ENCODE measurements around the gene ZCCHC24. TPM values are rescaled to one million over a fixed set of nuclear protein-coding genes. Genes with fewer than 3 reads are reported as not detected.
A peak's percentile ranks its signal among the peaks of the same experiment; 100 is the strongest.
"Not testable (repeated sequence)": the region's sequence is repeated elsewhere in the genome, so short reads cannot be mapped to it uniquely, and the experiment has no call there.

ZCCHC24 gene
- total and polyA plus RNA-seq, 4 experiments from 2014 or later = 0.30 to 1.9 (median 1.2) TPM

DNA sequence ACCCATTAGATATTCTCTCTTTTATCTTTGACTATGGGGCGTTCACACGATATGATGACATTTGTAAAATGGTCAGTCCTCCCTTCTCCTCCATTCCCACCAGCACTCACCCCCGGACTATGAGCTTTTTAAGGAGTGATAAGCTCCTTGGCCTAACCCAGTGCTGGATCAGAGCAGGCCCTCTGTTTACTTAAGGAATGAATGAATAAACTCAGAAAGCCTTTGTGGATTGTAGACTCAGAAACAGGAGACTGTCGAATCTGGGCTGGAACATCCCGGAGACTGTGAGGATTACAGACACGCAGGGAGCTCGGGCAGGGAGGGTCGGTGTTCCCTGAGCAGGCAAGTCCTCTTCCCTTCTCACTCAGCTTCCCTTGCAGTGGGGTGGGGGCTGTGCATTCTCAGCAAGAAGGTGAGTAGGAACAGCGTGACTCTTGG is 6.8 kb upstream of the ZCCHC24 start:
- no peak overlapping the region for H3K4me3 Mint-ChIP-seq
- H3K27me3 Mint-ChIP-seq = no peaks in the 10 kb centered on the region
- H3K27ac Mint-ChIP-seq = peak overlapping the region in 1 of 7 donors; percentile 31
- Histone ChIP-seq H3K9me3 (ENCODE audit: control insufficient read depth in 1 of 2, low read length in 2 of 2) (no peaks in the 10 kb centered on the region), H3K4me1 (ENCODE audit: insufficient read depth, low read length) (no peaks in the 10 kb centered on the region), H3K27ac (ENCODE audit: low read depth, low read length) (no peak overlapping the region), H3K27me3 (ENCODE audit: insufficient read depth, low read length) (no peaks in the 10 kb centered on the region), H3K4me3 (ENCODE audit: low read length in 2 of 2) (no peak overlapping the region), H3K36me3 (ENCODE audit: insufficient read depth, low read length) (no peaks in the 10 kb centered on the region)
- no peaks in the 10 kb centered on the region for H3K36me3 Mint-ChIP-seq
- intact Hi-C loops (cut with micrococcal nuclease) = no loop called here
- CTCF ChIA-PET (ENCODE audit: partially characterized antibody) = interaction anchor here (1.1 kb wide), 2 partner anchors 15 to 77 kb away, joined by 3 read pairs; no protein-coding TSS in a partner anchor
- H3K9me3 Mint-ChIP-seq = no peaks in the 10 kb centered on the region
- H3K4me1 Mint-ChIP-seq = no peaks in the 10 kb centered on the region
- POLR2A ChIA-PET (ENCODE audit: partially characterized antibody) = no interaction called here
- DNase-seq = no peak

DNA sequence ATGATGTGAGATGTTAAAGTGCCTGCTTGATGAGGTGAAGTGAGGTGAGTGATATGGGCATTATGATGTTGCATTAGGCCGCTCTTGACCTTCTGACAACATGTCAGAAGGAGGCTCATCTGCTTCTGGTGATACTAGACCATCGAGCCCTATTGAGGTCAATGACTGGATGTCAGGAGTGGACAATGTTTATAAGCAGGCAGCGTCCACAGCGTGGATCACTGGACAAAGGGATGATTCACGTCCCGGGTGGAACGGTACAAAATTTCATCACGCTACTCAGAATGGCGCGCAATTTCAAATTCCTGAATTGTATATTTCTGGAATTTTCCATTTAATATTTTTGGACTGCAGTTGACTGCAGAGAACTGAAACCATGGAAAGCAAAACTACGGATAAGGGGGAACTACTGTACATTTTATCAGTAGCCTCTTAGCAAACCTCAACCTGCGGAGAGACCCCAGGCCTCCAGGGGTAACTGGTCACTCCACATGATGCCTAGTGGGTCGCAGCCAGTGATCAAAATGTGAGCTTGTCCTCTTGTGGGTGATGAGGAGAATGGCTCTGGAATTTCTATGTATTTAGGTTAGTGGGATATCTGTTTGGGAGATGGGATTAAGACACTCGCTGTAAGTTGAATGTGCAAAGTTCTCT is 5.7 kb upstream of the ZCCHC24 start:
- POLR2A ChIA-PET (ENCODE audit: partially characterized antibody) = no interaction called here
- H3K9me3 ChIP-seq (ENCODE audit: control insufficient read depth in 1 of 2, low read length in 2 of 2) = no peaks in the 10 kb centered on the region
- Mint-ChIP-seq H3K9me3 (no peaks in the 10 kb centered on the region), H3K4me1 (peaks cover 2 to 10% (median 6%) of the 10 kb centered on the region in 4 donors), H3K27me3 (no peaks in the 10 kb centered on the region), H3K27ac (no peak overlapping the region), H3K36me3 (no peaks in the 10 kb centered on the region), H3K4me3 (no peak overlapping the region)
- no peaks in the 10 kb centered on the region for H3K36me3 ChIP-seq (ENCODE audit: insufficient read depth, low read length)
- intact Hi-C loops (cut with micrococcal nuclease) = no loop called here
- H3K27me3 ChIP-seq (ENCODE audit: insufficient read depth, low read length) = no peaks in the 10 kb centered on the region
- peaks cover under 1% of the 10 kb centered on the region for H3K4me1 ChIP-seq (ENCODE audit: insufficient read depth, low read length)
- no peak overlapping the region for H3K27ac ChIP-seq (ENCODE audit: low read depth, low read length)
- no peak overlapping the region for H3K4me3 ChIP-seq (ENCODE audit: low read length in 2 of 2)
- DNase-seq = no peak
- CTCF ChIA-PET (ENCODE audit: partially characterized antibody) = no interaction called here

DNA sequence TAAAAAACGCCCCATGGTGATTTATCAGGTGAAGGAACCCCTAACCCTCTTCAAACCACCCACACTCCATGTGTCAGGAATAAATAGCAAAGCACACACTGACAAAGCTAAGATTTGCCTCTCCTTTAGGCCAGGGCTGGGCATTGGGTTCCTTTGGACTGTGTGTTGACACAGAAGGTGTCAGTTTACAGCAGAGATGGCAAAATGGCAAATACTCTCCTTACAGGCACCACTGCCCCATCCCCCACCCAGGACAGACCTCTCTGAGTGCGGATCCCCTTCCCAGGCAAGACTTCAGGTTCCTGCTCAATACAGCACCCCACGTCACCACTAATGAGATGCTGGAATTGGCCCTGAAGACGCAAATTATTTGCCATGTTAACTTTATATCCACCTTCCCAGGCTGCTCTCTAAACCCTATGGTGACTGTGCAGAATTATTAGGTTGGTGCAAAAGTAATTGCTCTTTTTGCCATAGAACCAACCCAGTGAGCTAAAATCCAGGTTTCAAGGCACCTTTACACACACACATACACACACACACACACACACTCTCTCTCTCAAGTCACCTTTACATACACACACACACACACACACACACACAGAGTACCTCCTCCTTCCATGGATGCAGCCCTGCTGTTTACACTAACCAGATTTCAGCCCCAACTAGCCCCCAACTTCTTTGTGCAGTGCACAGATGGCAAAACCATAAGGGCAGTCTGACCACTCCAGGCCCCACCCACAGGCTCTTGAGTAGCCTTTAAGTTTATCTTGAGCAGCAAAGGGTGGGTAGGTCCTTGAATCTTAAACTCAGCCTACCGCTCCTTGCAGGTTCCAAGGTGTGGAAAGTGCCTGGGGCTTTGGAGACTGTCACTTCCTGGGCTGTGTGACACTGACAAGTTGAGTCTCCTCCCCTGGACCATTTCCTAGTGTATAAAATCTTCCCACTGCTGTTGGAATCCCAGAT is 4.0 kb upstream of the ZCCHC24 start:
- Histone ChIP-seq H3K4me3 (ENCODE audit: low read length in 2 of 2) (no peak overlapping the region), H3K9me3 (ENCODE audit: control insufficient read depth in 1 of 2, low read length in 2 of 2) (no peaks in the 10 kb centered on the region), H3K27me3 (ENCODE audit: insufficient read depth, low read length) (no peaks in the 10 kb centered on the region), H3K4me1 (ENCODE audit: insufficient read depth, low read length) (peaks cover 7% of the 10 kb centered on the region), H3K36me3 (ENCODE audit: insufficient read depth, low read length) (no peaks in the 10 kb centered on the region), H3K27ac (ENCODE audit: low read depth, low read length) (no peak overlapping the region)
- Mint-ChIP-seq H3K4me1 (peaks cover 6 to 18% (median 10%) of the 10 kb centered on the region in 4 donors), H3K27me3 (no peaks in the 10 kb centered on the region), H3K9me3 (peaks cover 0 to 2% (median 0%) of the 10 kb centered on the region in 8 donors), H3K4me3 (peak overlapping the region in 1 of 8 donors; percentile 7), H3K27ac (peak overlapping the region in 3 of 7 donors; percentile 23 to 88 (median 26)), H3K36me3 (peaks cover 0 to under 1% of the 10 kb centered on the region in 2 donors)
- intact Hi-C loops (cut with micrococcal nuclease) = loop anchor here (5.0 to 10.0 kb wide), 5 partner anchors 127 to 1415 kb away; partner anchors contain the start of gene RPS24
- peak in 1 of 5 donors; percentile 31 for DNase-seq
- ChIA-PET POLR2A (ENCODE audit: partially characterized antibody) (no interaction called here), CTCF (ENCODE audit: partially characterized antibody) (no interaction called here)

DNA sequence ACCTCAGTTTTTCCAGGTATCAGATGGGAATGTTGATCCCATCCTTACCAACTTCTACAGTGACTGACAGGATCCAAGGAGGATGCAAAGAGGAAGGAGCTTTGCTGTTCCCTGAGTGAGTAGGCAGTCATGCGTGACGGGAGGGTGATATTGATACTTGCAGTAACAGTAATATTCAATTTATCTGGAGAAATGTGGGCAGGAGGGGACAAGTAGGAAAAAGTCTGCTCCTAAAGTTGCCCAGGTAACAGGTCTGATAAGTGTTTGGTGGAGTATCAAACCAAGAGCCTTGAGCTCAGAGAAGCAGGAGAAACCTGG is 3.3 kb upstream of the ZCCHC24 start:
- Histone ChIP-seq H3K9me3 (ENCODE audit: control insufficient read depth in 1 of 2, low read length in 2 of 2) (no peaks in the 10 kb centered on the region), H3K4me1 (ENCODE audit: insufficient read depth, low read length) (peaks cover 15% of the 10 kb centered on the region), H3K27ac (ENCODE audit: low read depth, low read length) (no peak overlapping the region), H3K36me3 (ENCODE audit: insufficient read depth, low read length) (no peaks in the 10 kb centered on the region), H3K27me3 (ENCODE audit: insufficient read depth, low read length) (no peaks in the 10 kb centered on the region), H3K4me3 (ENCODE audit: low read length in 2 of 2) (no peak overlapping the region)
- ChIA-PET POLR2A (ENCODE audit: partially characterized antibody) (no interaction called here), CTCF (ENCODE audit: partially characterized antibody) (no interaction called here)
- no peak overlapping the region for H3K4me3 Mint-ChIP-seq
- intact Hi-C loops (cut with micrococcal nuclease) = loop anchor here (5.0 to 10.0 kb wide), 5 partner anchors 126 to 1414 kb away; partner anchors contain the start of gene RPS24
- H3K27me3 Mint-ChIP-seq = no peaks in the 10 kb centered on the region
- no peak for DNase-seq
- H3K9me3 Mint-ChIP-seq = peaks cover 0 to 2% (median 0%) of the 10 kb centered on the region in 8 donors
- peaks cover 0 to 2% of the 10 kb centered on the region in 2 donors for H3K36me3 Mint-ChIP-seq
- peak overlapping the region in 2 of 7 donors; percentile 33 to 73 for H3K27ac Mint-ChIP-seq
- H3K4me1 Mint-ChIP-seq = peaks cover 14 to 26% (median 18%) of the 10 kb centered on the region in 4 donors

DNA sequence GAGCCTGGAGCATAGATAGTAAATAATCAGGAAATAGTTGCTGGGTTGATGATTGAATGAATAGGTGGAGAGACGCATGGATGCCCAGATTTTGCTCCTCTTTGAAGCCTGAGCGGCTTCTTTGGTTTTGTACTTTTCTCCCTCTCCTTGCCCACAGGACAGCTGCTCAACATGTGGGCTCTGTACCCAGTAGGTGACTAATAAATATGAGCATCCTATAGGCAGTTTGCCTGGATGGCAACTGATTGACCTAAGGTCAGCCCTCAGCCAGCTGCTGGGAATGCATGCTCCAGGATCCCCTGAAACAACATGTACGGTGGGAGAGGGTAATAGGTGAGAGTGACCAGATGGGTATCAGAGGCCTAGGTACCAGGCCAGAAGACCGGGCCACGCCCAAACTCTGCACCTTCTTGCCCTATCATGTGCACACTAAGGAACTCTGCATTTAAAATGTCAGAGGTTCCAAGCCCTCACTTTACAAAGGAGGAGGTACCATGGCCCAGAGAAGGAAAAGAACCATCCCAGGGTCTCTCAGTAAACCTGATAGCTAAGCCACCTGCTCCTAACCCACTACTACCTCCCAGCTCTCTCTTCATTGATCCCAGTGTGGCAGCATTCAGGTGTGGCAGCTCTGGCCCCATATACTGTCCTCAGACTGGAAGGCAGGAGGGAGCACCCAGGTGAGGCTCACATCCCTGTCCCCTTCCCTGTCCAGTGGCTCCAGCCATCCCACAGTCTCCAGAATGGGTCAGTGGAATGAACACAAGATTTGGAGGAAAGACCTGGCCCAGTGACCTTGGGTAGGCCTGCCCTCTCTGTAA is 2.7 kb upstream of the ZCCHC24 start:
- ChIA-PET CTCF (ENCODE audit: partially characterized antibody) (no interaction called here), POLR2A (ENCODE audit: partially characterized antibody) (no interaction called here)
- intact Hi-C loops (cut with micrococcal nuclease) = loop anchor here (5.0 to 10.0 kb wide), 5 partner anchors 126 to 1413 kb away; partner anchors contain the start of gene RPS24
- Mint-ChIP-seq H3K36me3 (peaks cover 0 to 2% of the 10 kb centered on the region in 2 donors), H3K4me3 (peak overlapping the region in 3 of 8 donors; percentile 29 to 36 (median 32)), H3K27ac (peak overlapping the region in 4 of 7 donors; percentile 33 to 85 (median 54)), H3K4me1 (peaks cover 17 to 32% (median 22%) of the 10 kb centered on the region in 4 donors), H3K27me3 (no peaks in the 10 kb centered on the region), H3K9me3 (peaks cover 0 to 2% (median 0%) of the 10 kb centered on the region in 8 donors)
- no peaks in the 10 kb centered on the region for H3K9me3 ChIP-seq (ENCODE audit: control insufficient read depth in 1 of 2, low read length in 2 of 2)
- H3K4me3 ChIP-seq (ENCODE audit: low read length in 2 of 2) = no peak overlapping the region
- H3K27me3 ChIP-seq (ENCODE audit: insufficient read depth, low read length) = no peaks in the 10 kb centered on the region
- peak in 1 of 5 donors; percentile 20 for DNase-seq
- peaks cover 21% of the 10 kb centered on the region for H3K4me1 ChIP-seq (ENCODE audit: insufficient read depth, low read length)
- H3K27ac ChIP-seq (ENCODE audit: low read depth, low read length) = no peak overlapping the region
- no peaks in the 10 kb centered on the region for H3K36me3 ChIP-seq (ENCODE audit: insufficient read depth, low read length)

DNA sequence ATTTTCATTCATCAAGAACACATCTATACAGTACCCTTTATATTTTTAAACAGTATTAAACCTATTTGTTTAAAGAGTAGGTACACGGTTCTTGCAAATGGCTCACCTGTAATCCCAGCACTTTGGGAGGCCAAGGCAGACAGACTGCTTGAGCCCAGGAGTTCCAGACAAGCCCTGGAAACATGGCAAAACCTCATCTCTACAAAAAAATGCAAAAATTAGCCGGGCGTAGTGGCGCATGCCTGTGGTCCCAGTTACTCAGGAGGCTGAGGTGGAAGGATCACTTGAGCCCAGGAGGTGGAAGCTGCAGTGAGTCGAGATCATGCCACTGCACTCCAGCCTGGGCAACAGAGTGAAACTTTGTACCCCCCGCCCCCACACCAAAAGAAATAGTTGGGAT is 1.8 kb upstream of the ZCCHC24 start:
- POLR2A ChIA-PET (ENCODE audit: partially characterized antibody); H3K27ac ChIP-seq (ENCODE audit: low read depth, low read length); H3K27me3 ChIP-seq (ENCODE audit: insufficient read depth, low read length); H3K36me3 ChIP-seq (ENCODE audit: insufficient read depth, low read length); CTCF ChIA-PET (ENCODE audit: partially characterized antibody); H3K4me3 ChIP-seq (ENCODE audit: low read length in 2 of 2); H3K9me3 Mint-ChIP-seq; H3K9me3 ChIP-seq (ENCODE audit: control insufficient read depth in 1 of 2, low read length in 2 of 2); H3K36me3 Mint-ChIP-seq; H3K27me3 Mint-ChIP-seq: not testable (repeated sequence)
- H3K4me1 ChIP-seq (ENCODE audit: insufficient read depth, low read length) = peaks cover 21% of the 10 kb centered on the region
- peaks cover 17 to 34% (median 23%) of the 10 kb centered on the region in 4 donors for H3K4me1 Mint-ChIP-seq
- peak overlapping the region in 5 of 7 donors; percentile 10 to 85 (median 60) for H3K27ac Mint-ChIP-seq
- intact Hi-C loops (cut with micrococcal nuclease) = loop anchor here (5.0 to 10.0 kb wide), 5 partner anchors 125 to 1412 kb away; partner anchors contain the start of gene RPS24
- peak overlapping the region; percentile 59 to 88 (median 75) for H3K4me3 Mint-ChIP-seq
- peak in 1 of 5 donors; percentile 18 for DNase-seq
